H1 (cell line): ENCODE measurements around the gene REM2. TPM values are rescaled to one million over a fixed set of nuclear protein-coding genes. Genes with fewer than 3 reads are reported as not detected.

Experiments used
- ASH2L ChIP-seq: fragments of 200-600, 300-600 bp; sonication (generic); IDR thresholded peaks from one replicate; pipeline ENCODE4 v1.7.1; 2017; ENCODE audit warnings: low read length
- ATF3 ChIP-seq: IDR thresholded peaks from 2 replicates; pipeline ENCODE4 v1.6.1; 2011; ENCODE audit warnings: low read depth, mild to moderate bottlenecking, low read length; ENCODE audit not compliant: insufficient read depth
- BRCA1 ChIP-seq: IDR thresholded peaks from 2 replicates; pipeline ENCODE4 v1.6.1; 2012; ENCODE audit warnings: low read depth, low read length, improper control_type of control experiment
- CBX8 ChIP-seq: fragments of 300-800, 300-1000 bp; sonication (generic); IDR thresholded peaks from 2 replicates; pipeline ENCODE4 v1.7.1; 2016; ENCODE audit warnings: low read depth, low read length, borderline replicate concordance
- CHD1 ChIP-seq: IDR thresholded peaks from 2 replicates; pipeline ENCODE4 v1.6.1; 2012; ENCODE audit warnings: low read depth, low read length, improper control_type of control experiment
- CHD7 ChIP-seq: fragments of 300-600 bp; sonication (generic); IDR thresholded peaks from 2 replicates; pipeline ENCODE4 v1.7.1; 2012; ENCODE audit warnings: low read length, moderate library complexity, mild to moderate bottlenecking, inconsistent platforms; ENCODE audit not compliant: insufficient replicate concordance
- E2F6 ChIP-seq: IDR thresholded peaks from 2 replicates; pipeline ENCODE4 v1.6.1; 2012; ENCODE audit warnings: inconsistent platforms
- HDAC2 ChIP-seq, 2 experiments: fragments of 300-600 bp in 1 of 2; sonication (generic) in 1 of 2; IDR thresholded peaks; 2 replicates each; pipeline ENCODE4 v1.6.1; 2011 to 2012; ENCODE audit warnings: low read depth in 2 of 2, low read length in 2 of 2, mild to moderate bottlenecking in 2 of 2, moderate library complexity in 2 of 2, borderline replicate concordance in 1 of 2, inconsistent platforms in 1 of 2
- POLR2AphosphoS5 ChIP-seq: IDR thresholded peaks from 2 replicates; pipeline ENCODE4 v1.6.1; 2011; ENCODE audit warnings: low read depth, low read length
- TEAD4 ChIP-seq: IDR thresholded peaks from 2 replicates; pipeline ENCODE4 v1.6.1; 2012; ENCODE audit warnings: low read depth, low read length, inconsistent platforms, mixed read lengths
- YY1 ChIP-seq: IDR thresholded peaks from 2 replicates; pipeline ENCODE4 v1.6.1; 2011; ENCODE audit warnings: low read depth, mild to moderate bottlenecking, low read length
- polyA plus RNA-seq, 7 experiments: library from polyadenylated mRNA; depleted of rRNA in 3 of 7; stranded (reverse) in 5 of 7; unstranded in 2 of 7; fragments of >200 nt in 5 of 7; fragments of 200-250 nt in 2 of 7; gene quantifications; 1 replicate in 5 of 7; 2 replicates in 1 of 7; 4 replicates in 1 of 7; pipeline versions ENCODE4 v1.2.1 to v1.2.3, GENCODE V29; 2011 to 2013; ENCODE audit warnings: missing spikeins in 2 of 7, mixed read lengths in 2 of 7
- total RNA-seq: library from RNA; stranded (reverse); fragmentation: NEBNext Ultra II Directional; extraction: Animal tissue kit (Norgen Biotek cat#: 25700); gene quantifications from 2 replicates; pipeline ENCODE4 v1.2.1, GENCODE V29; 2021

The REM2 gene
- total and polyA plus RNA-seq, 2 of the 8 experiments (the other 6 are each of a cell fraction or from before 2014, with no cell fraction given) = 1.00 to 1.1 TPM

GRCh38 chr14:22877000-22877501 lies 6.0 kb upstream of the REM2 start (continued):
- TF ChIP-seq CHD7 = no peak
- no peak for TF ChIP-seq CBX8
- no peak for TF ChIP-seq E2F6
- no peak for TF ChIP-seq YY1
- TF ChIP-seq ASH2L = no peak
- no peak for TF ChIP-seq HDAC2 (IDR thresholded peaks at IDR 0.05; ENCODE audit: borderline replicate concordance in 1 of 2, low read depth in 2 of 2, low read length in 2 of 2)
- no peak for TF ChIP-seq TEAD4
- TF ChIP-seq ATF3 = no peak
- no peak for TF ChIP-seq CHD1
- no peak for TF ChIP-seq POLR2AphosphoS5
- TF ChIP-seq BRCA1 = no peak
